KMS-11 (cell line): ENCODE data around the gene ERLIN1.

Experiments
- H2AFZ ChIP-seq: fragments of 200-600 bp; sonication (generic); 2 replicates; pipeline ENCODE4 v1.6.1; 2016; ENCODE audit warnings: antibody characterized with exemption, mixed run types, low read depth
- H3K27ac ChIP-seq: fragments of 200-600 bp; sonication (generic); 2 replicates; pipeline ENCODE4 v1.6.1; 2016; ENCODE audit warnings: mild to moderate bottlenecking, mixed run types
- H3K27me3 ChIP-seq: fragments of 200-600 bp; sonication (generic); 2 replicates; pipeline ENCODE4 v1.6.1; 2017; ENCODE audit warnings: mild to moderate bottlenecking, low read depth, mixed run types, moderate library complexity; ENCODE audit not compliant: insufficient read depth
- H3K36me3 ChIP-seq: fragments of 200-600 bp; sonication (generic); 2 replicates; pipeline ENCODE4 v1.6.1; 2017; ENCODE audit warnings: mild to moderate bottlenecking, mixed run types; ENCODE audit not compliant: insufficient read depth
- H3K4me1 ChIP-seq: fragments of 200-600 bp; sonication (generic); 2 replicates; pipeline ENCODE4 v1.6.1; 2016; ENCODE audit warnings: mild to moderate bottlenecking, low read depth, mixed run types; ENCODE audit not compliant: poor library complexity, severe bottlenecking
- H3K4me2 ChIP-seq: fragments of 200-600 bp; sonication (generic); 2 replicates; pipeline ENCODE4 v1.7.0; 2016; ENCODE audit warnings: mild to moderate bottlenecking, mixed run types
- H3K4me3 ChIP-seq: fragments of 200-600 bp; sonication (generic); IDR thresholded peaks from 2 replicates; pipeline ENCODE4 v1.6.1; 2017; ENCODE audit warnings: low read depth, low read length, mixed read lengths; ENCODE audit not compliant: insufficient read depth
- H3K79me2 ChIP-seq: fragments of 200-600 bp; sonication (generic); 2 replicates; pipeline ENCODE4 v1.6.1; 2016; ENCODE audit warnings: low read depth, mixed run types; ENCODE audit not compliant: insufficient read depth
- H3K9ac ChIP-seq: fragments of 200-600 bp; sonication (generic); 2 replicates; pipeline ENCODE4 v1.6.1; 2016; ENCODE audit warnings: mild to moderate bottlenecking, mixed run types
- H4K20me1 ChIP-seq: fragments of 200-600 bp; sonication (generic); 2 replicates; pipeline ENCODE4 v1.6.1; 2016; ENCODE audit warnings: mild to moderate bottlenecking, mixed run types; ENCODE audit not compliant: insufficient read depth
- TF ChIP-seq, protein P1 (sequence below): fragments of 200-600 bp; sonication (generic); conservative IDR thresholded peaks from 2 replicates; pipeline ENCODE4 v1.6.1; 2017; ENCODE audit warnings: low read depth, mild to moderate bottlenecking, antibody characterized with exemption, low read length, moderate library complexity, mixed read lengths

The ERLIN1 gene

DNA sequence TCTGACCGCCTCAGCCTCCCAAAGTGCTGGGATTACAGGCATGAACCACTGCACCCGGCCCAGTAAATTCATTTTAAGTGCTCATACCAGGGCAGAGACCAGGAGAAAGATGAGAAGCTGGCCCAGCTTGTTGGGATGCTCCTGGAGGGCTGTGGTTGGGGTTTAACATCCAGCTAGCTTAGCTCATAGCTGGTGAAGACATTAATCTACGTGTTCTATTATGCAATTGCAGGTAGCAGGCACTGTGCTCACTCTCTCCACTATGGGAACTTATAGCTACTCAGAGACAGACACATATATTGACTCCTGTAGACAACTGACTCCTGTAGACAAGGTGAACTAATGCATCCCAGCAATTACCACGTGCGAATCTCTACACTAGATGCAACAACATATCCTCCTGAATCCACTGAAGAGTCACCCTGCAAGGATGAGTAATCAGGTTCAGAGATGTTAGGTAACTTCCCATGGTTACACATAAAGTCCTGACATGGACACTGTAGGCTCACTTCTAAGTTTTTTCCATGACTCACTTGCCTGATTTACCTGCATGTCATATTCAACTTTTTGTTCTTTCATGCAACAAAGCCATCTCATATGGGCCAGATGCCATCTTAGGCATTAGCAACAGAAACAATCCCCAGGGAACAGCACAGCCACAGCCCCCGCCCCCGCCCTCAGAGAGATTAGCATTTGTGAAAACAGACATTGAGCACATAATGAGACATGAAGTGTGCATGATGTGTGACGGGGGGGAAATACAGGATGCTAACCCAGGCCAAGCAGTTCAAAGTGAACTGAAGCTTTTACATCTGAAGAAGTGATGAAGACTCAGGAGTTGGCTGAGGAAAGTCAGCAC is 37.2 kb downstream of the ERLIN1 start:
- H3K4me3 ChIP-seq, result no peak overlapping the region
- H4K20me1 ChIP-seq, result no peaks in the 10 kb centered on the region
- no peak overlapping the region for H2AFZ ChIP-seq
- no peak overlapping the region for H3K4me2 ChIP-seq
- no peaks in the 10 kb centered on the region for H3K4me1 ChIP-seq
- no peaks in the 10 kb centered on the region for H3K79me2 ChIP-seq
- H3K27ac ChIP-seq, result no peak overlapping the region
- TF ChIP-seq, protein P1, sequence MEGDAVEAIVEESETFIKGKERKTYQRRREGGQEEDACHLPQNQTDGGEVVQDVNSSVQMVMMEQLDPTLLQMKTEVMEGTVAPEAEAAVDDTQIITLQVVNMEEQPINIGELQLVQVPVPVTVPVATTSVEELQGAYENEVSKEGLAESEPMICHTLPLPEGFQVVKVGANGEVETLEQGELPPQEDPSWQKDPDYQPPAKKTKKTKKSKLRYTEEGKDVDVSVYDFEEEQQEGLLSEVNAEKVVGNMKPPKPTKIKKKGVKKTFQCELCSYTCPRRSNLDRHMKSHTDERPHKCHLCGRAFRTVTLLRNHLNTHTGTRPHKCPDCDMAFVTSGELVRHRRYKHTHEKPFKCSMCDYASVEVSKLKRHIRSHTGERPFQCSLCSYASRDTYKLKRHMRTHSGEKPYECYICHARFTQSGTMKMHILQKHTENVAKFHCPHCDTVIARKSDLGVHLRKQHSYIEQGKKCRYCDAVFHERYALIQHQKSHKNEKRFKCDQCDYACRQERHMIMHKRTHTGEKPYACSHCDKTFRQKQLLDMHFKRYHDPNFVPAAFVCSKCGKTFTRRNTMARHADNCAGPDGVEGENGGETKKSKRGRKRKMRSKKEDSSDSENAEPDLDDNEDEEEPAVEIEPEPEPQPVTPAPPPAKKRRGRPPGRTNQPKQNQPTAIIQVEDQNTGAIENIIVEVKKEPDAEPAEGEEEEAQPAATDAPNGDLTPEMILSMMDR, result no peak
- no peak overlapping the region for H3K9ac ChIP-seq
- H3K36me3 ChIP-seq, result peaks cover under 1% of the 10 kb centered on the region; the same call in 1 of the 2 replicates
- no peaks in the 10 kb centered on the region for H3K27me3 ChIP-seq

DNA sequence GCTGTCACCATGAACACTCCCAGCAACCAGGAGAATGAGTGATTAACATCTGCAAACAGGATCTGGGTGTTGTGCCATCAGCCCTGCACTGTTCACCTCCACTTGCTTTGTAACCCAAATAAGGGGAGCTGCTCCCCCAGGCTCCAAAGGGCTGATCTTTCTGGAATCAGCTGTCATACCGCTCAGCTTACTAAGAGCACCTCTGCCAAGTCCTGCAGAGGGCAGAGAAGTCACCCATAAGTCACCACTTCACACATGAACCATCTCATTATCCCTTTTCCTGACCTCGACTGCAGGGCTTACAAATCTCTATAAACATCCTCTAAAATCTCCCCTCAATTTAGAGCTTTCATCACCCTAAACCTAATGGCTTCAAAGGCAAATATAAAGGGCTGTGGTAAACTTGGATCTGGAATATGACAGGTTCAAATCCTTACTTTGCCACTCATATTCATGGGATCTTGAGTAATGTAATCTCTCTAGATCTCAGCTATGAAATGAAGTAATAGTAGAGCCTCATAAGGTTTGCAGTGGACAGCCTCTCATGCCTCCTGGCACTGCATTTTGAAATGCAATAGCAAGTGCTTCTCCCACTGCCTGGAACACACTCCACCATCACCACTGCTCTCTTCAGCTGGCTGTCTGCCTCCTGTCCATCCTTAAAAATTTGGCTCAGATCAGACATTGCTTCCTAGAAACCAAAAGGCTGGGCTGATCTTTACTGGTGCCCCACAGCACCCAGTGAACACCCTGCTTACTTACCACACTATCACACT is 38.8 kb downstream of the ERLIN1 start:
- H3K4me3 ChIP-seq, result no peak overlapping the region
- H3K27ac ChIP-seq, result no peak overlapping the region
- H3K27me3 ChIP-seq, result no peaks in the 10 kb centered on the region
- H3K36me3 ChIP-seq, result no peaks in the 10 kb centered on the region; the same call in 1 of the 2 replicates
- H2AFZ ChIP-seq, result no peak overlapping the region
- TF ChIP-seq, protein P1, result no peak
- H3K79me2 ChIP-seq, result no peaks in the 10 kb centered on the region
- H3K4me2 ChIP-seq, result no peak overlapping the region
- no peaks in the 10 kb centered on the region for H4K20me1 ChIP-seq
- H3K4me1 ChIP-seq, result no peaks in the 10 kb centered on the region
- H3K9ac ChIP-seq, result no peak overlapping the region

DNA sequence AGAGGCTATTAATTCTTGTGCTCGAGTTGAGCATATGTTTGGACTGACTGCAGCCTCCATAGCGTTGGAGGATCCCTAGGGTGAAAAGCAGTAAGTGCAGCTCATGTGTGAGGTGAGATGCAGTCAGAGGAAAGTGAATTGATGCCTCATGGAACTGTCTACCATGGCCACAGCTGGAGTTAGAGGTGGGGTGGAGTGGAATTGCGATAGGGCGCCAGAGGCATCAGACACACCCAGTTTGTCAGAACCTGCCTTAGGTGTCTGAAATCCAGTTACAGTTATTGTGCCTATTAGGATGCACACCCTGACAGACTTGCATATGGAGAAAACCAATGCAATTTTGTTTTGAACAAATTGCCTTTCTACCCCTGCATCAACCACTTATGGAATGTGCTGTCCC is 39.4 kb downstream of the ERLIN1 start:
- Histone ChIP-seq H4K20me1 (no peaks in the 10 kb centered on the region), H3K4me3 (no peak overlapping the region), H3K27me3 (no peaks in the 10 kb centered on the region), H3K4me1 (no peaks in the 10 kb centered on the region), H3K9ac (no peak overlapping the region), H3K79me2 (no peaks in the 10 kb centered on the region), H3K36me3 (no peaks in the 10 kb centered on the region; the same call in 1 of the 2 replicates), H2AFZ (no peak overlapping the region), H3K27ac (no peak overlapping the region), H3K4me2 (no peak overlapping the region)
- TF ChIP-seq, protein P1, result no peak

DNA sequence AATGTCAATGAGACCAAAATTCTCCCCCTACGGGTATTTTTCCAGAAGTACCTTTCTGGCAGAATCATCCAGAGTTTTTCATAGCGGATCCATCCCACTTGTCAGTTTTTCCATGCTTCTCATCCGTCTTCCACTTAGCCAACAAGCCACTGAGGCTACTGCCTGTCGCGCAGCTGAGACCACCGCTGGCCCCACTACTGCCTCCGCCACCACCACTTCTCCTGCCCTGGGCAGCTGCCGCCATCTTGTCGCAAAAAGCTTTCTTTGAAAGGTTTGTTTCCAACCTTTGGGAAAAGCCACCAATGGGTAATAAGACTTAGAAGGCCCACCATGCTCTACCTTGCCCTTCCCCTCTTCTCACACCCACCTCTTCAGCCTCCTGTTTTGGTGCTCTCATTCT is 42.1 kb downstream of the ERLIN1 start:
- Histone ChIP-seq H3K27me3 (no peaks in the 10 kb centered on the region), H3K9ac (no peak overlapping the region), H3K79me2 (no peaks in the 10 kb centered on the region), H3K27ac (no peak overlapping the region), H4K20me1 (no peaks in the 10 kb centered on the region), H3K4me2 (no peak overlapping the region), H3K4me1 (no peaks in the 10 kb centered on the region), H2AFZ (no peak overlapping the region), H3K4me3 (no peak overlapping the region), H3K36me3 (no peaks in the 10 kb centered on the region)
- TF ChIP-seq, protein P1, result no peak
